ENCODE measurements around the gene FGD3. TPM values are rescaled to one million over a fixed set of nuclear protein-coding genes. Genes with fewer than 3 reads are reported as not detected.

The FGD3 gene
- total RNA-seq, 1 donor from 2014 or later: 19.9 TPM

- no peak for TF ChIP-seq POLR2AphosphoS5 (IDR thresholded peaks at IDR 0.05; ENCODE audit: insufficient read depth in 1 of 2, low read depth in 1 of 2)
- no peak for TF ChIP-seq POLR2A (IDR thresholded peaks at IDR 0.05)
- TF ChIP-seq CTCF (IDR thresholded peaks at IDR 0.05): no peak
- no peaks in the 10 kb centered on the region for H3K36me3 ChIP-seq
- no peak overlapping the region for H3K4me3 ChIP-seq
- no peak overlapping the region for H3K27ac ChIP-seq
- intact Hi-C loops (cut with DNase I): no loop called here
- DNase-seq (ENCODE audit: extremely low spot score in 2 of 2): no peak
- no peaks in the 10 kb centered on the region for H3K9me3 ChIP-seq
- no peaks in the 10 kb centered on the region for H3K27me3 ChIP-seq
- no peaks in the 10 kb centered on the region for H3K4me1 ChIP-seq
These were observed 53.7 kb downstream of the FGD3 start for GRCh38 chr9:93001031-93001430.

GRCh38 chr9:93002700-93003099, 55.4 kb downstream of the FGD3 start:
- Histone ChIP-seq H3K27ac (no peak overlapping the region), H3K4me3 (no peak overlapping the region), H3K9me3 (no peaks in the 10 kb centered on the region), H3K36me3 (no peaks in the 10 kb centered on the region), H3K4me1 (no peaks in the 10 kb centered on the region), H3K27me3 (no peaks in the 10 kb centered on the region)
- TF ChIP-seq POLR2AphosphoS5 (IDR thresholded peaks at IDR 0.05; ENCODE audit: insufficient read depth in 1 of 2, low read depth in 1 of 2) (no peak), POLR2A (IDR thresholded peaks at IDR 0.05) (no peak), CTCF (IDR thresholded peaks at IDR 0.05) (no peak)
- peak in 1 of 2 donors; percentile 67 for DNase-seq (ENCODE audit: extremely low spot score in 2 of 2)
- intact Hi-C loops (cut with DNase I): no loop called here

GRCh38 chr9:93003552-93004407, 56.5 kb downstream of the FGD3 start:
- Histone ChIP-seq H3K9me3 (no peaks in the 10 kb centered on the region), H3K27me3 (no peaks in the 10 kb centered on the region), H3K36me3 (no peaks in the 10 kb centered on the region), H3K4me1 (no peaks in the 10 kb centered on the region), H3K4me3 (no peak overlapping the region), H3K27ac (no peak overlapping the region)
- intact Hi-C loops (cut with DNase I): no loop called here
- TF ChIP-seq POLR2A (IDR thresholded peaks at IDR 0.05): no peak
- TF ChIP-seq POLR2AphosphoS5 (IDR thresholded peaks at IDR 0.05; ENCODE audit: insufficient read depth in 1 of 2, low read depth in 1 of 2): peak in 1 of 2 donors; percentile 29
- TF ChIP-seq CTCF (IDR thresholded peaks at IDR 0.05): peak; percentile 29 to 67 (median 59)
- DNase-seq (ENCODE audit: extremely low spot score in 2 of 2): peak; percentile 71 to 82

- H3K36me3 ChIP-seq: no peaks in the 10 kb centered on the region
- no peak overlapping the region for H3K27ac ChIP-seq
- peak; percentile 42 to 67 for DNase-seq (ENCODE audit: extremely low spot score in 2 of 2)
- no peaks in the 10 kb centered on the region for H3K27me3 ChIP-seq
- TF ChIP-seq POLR2A (IDR thresholded peaks at IDR 0.05) (no peak), POLR2AphosphoS5 (IDR thresholded peaks at IDR 0.05; ENCODE audit: insufficient read depth in 1 of 2, low read depth in 1 of 2) (no peak), CTCF (IDR thresholded peaks at IDR 0.05) (no peak)
- no peak overlapping the region for H3K4me3 ChIP-seq
- H3K4me1 ChIP-seq: no peaks in the 10 kb centered on the region
- intact Hi-C loops (cut with DNase I): no loop called here
- no peaks in the 10 kb centered on the region for H3K9me3 ChIP-seq
These were observed 57.2 kb downstream of the FGD3 start for GRCh38 chr9:93004561-93004960.

GRCh38 chr9:93005876-93006275, 58.6 kb downstream of the FGD3 start:
- TF ChIP-seq POLR2AphosphoS5 (IDR thresholded peaks at IDR 0.05; ENCODE audit: insufficient read depth in 1 of 2, low read depth in 1 of 2) (no peak), CTCF (IDR thresholded peaks at IDR 0.05) (no peak), POLR2A (IDR thresholded peaks at IDR 0.05) (no peak)
- H3K9me3 ChIP-seq: no peaks in the 10 kb centered on the region
- peak; percentile 46 to 64 for DNase-seq (ENCODE audit: extremely low spot score in 2 of 2)
- no peak overlapping the region for H3K27ac ChIP-seq
- H3K4me1 ChIP-seq: no peaks in the 10 kb centered on the region
- no peak overlapping the region for H3K4me3 ChIP-seq
- no peaks in the 10 kb centered on the region for H3K36me3 ChIP-seq
- no peaks in the 10 kb centered on the region for H3K27me3 ChIP-seq
- intact Hi-C loops (cut with DNase I): no loop called here

All from vagina (tissue), 2 donors.